Kidney glomerular epithelial cell (primary cell): ENCODE measurements around the gene IGFBP2.

Experiments
- DNase-seq: peaks from one replicate; lab custom pipeline; 2025; lab: John Stamatoyannopoulos, UW

The IGFBP2 gene

GRCh38 chr2:216615298-216616082 lies 17.7 kb upstream of the IGFBP2 start:
- no peak for DNase-seq

- DNase-seq, result no peak
Observed at GRCh38 chr2:216616083-216616678, 17.0 kb upstream of the IGFBP2 start.

- no peak for DNase-seq
Observed at GRCh38 chr2:216617159-216617815, 15.9 kb upstream of the IGFBP2 start.

GRCh38 chr2:216618785-216619184 lies 14.4 kb upstream of the IGFBP2 start:
- no peak for DNase-seq

GRCh38 chr2:216619411-216620393 lies 13.5 kb upstream of the IGFBP2 start:
- no peak for DNase-seq

GRCh38 chr2:216620786-216621185 lies 12.4 kb upstream of the IGFBP2 start:
- no peak for DNase-seq

GRCh38 chr2:216621292-216621691 lies 11.9 kb upstream of the IGFBP2 start:
- DNase-seq, result no peak

- DNase-seq, result no peak
Observed at GRCh38 chr2:216622526-216622925, 10.7 kb upstream of the IGFBP2 start.

- DNase-seq, result no peak
Observed at GRCh38 chr2:216624251-216624650, 9.0 kb upstream of the IGFBP2 start.

GRCh38 chr2:216626168-216626874 lies 6.9 kb upstream of the IGFBP2 start:
- no peak for DNase-seq

GRCh38 chr2:216626875-216627245 lies 6.4 kb upstream of the IGFBP2 start:
- no peak for DNase-seq

- no peak for DNase-seq
Observed at GRCh38 chr2:216629784-216630183, 3.4 kb upstream of the IGFBP2 start.

- DNase-seq, result peak; percentile 29
Observed at GRCh38 chr2:216632346-216632951, 771 bp upstream of the IGFBP2 start.

- no peak for DNase-seq
Observed at GRCh38 chr2:216633616-216634369, 573 bp downstream of the IGFBP2 start.

- DNase-seq, result no peak
Observed at GRCh38 chr2:216634370-216635148, 1.3 kb downstream of the IGFBP2 start.

GRCh38 chr2:216635171-216635570 lies 2.0 kb downstream of the IGFBP2 start:
- no peak for DNase-seq

GRCh38 chr2:216635701-216636550 lies 2.7 kb downstream of the IGFBP2 start:
- DNase-seq, result peak; percentile 40
